Right renal cortex interstitium (tissue), 3 donors: Measurements from ENCODE around the gene MAP1LC3B. TPM values are rescaled to one million over a fixed set of nuclear protein-coding genes. Genes with fewer than 3 reads are reported as not detected.

Source experiments
- DNase-seq, 3 donors: peaks; one replicate each; pipeline ENCODE4 v3.0.0-alpha.2; 2013; ENCODE audit warnings: low read depth in 3 of 3, low spot score in 2 of 3
- polyA plus RNA-seq, 3 donors: library from polyadenylated mRNA; unstranded; fragments of 120-200 nt; gene quantifications; one replicate each; pipeline ENCODE4 v1.2.1, GENCODE V29; 2013; ENCODE audit not compliant: insufficient read length in 3 of 3

MAP1LC3B gene
- polyA plus RNA-seq, 3 donors, result 67.1 to 74.8 (median 71.2) TPM

GRCh38 chr16:87425941-87426340 is 33.8 kb downstream of the MAP1LC3B start:
- no peak for DNase-seq

- DNase-seq, result no peak
Observed at GRCh38 chr16:87426423-87427215, 34.5 kb downstream of the MAP1LC3B start.

- no peak for DNase-seq
Observed at GRCh38 chr16:87431926-87432325, 39.8 kb downstream of the MAP1LC3B start.

- no peak for DNase-seq
Observed at GRCh38 chr16:87432330-87432915, 40.3 kb downstream of the MAP1LC3B start.

- DNase-seq, result no peak
Observed at GRCh38 chr16:87434146-87434667, 42.1 kb downstream of the MAP1LC3B start.

- DNase-seq, result no peak
Observed at GRCh38 chr16:87435372-87436224, 43.5 kb downstream of the MAP1LC3B start.

GRCh38 chr16:87436225-87437172 is 44.4 kb downstream of the MAP1LC3B start:
- DNase-seq, result no peak

GRCh38 chr16:87437327-87437726 is 45.2 kb downstream of the MAP1LC3B start:
- no peak for DNase-seq

- no peak for DNase-seq
Observed at GRCh38 chr16:87437911-87438610, 45.9 kb downstream of the MAP1LC3B start.

GRCh38 chr16:87438611-87438985 is 46.5 kb downstream of the MAP1LC3B start:
- no peak for DNase-seq

- DNase-seq, result no peak
Observed at GRCh38 chr16:87439926-87440325, 47.8 kb downstream of the MAP1LC3B start.

- no peak for DNase-seq
Observed at GRCh38 chr16:87441886-87442580, 49.9 kb downstream of the MAP1LC3B start.

- no peak for DNase-seq
Observed at GRCh38 chr16:87442581-87442966, 50.4 kb downstream of the MAP1LC3B start.

GRCh38 chr16:87443016-87443415 is 50.9 kb downstream of the MAP1LC3B start:
- no peak for DNase-seq

- DNase-seq, result no peak
Observed at GRCh38 chr16:87443964-87444363, 51.8 kb downstream of the MAP1LC3B start.

GRCh38 chr16:87445486-87445885 is 53.4 kb downstream of the MAP1LC3B start:
- no peak for DNase-seq

GRCh38 chr16:87446479-87446878 is 54.3 kb downstream of the MAP1LC3B start:
- DNase-seq, result no peak

- no peak for DNase-seq
Observed at GRCh38 chr16:87447323-87447722, 55.2 kb downstream of the MAP1LC3B start.

- DNase-seq, result no peak
Observed at GRCh38 chr16:87448866-87449265, 56.7 kb downstream of the MAP1LC3B start.
